Measurements from ENCODE around the gene SHMT1. TPM values are rescaled to one million over a fixed set of nuclear protein-coding genes. Genes with fewer than 3 reads are reported as not detected.

Gene SHMT1
- total RNA-seq, 2 donors from 2014 or later: 24.8 to 70.6 TPM

Other genes with a start within 250 kb of the SHMT1 start
- 100 to 1,000 TPM; 121 to 123 TPM for gene ALKBH5, start 179.7 kb downstream of the SHMT1 start, total RNA-seq
- 10 to 100 TPM; 16.6 to 23.0 TPM for gene LLGL1, start 137.9 kb downstream of the SHMT1 start, total RNA-seq
- 100 to 1,000 TPM; 247 to 285 TPM for gene FLII, start 104.8 kb downstream of the SHMT1 start, total RNA-seq
- gene MIEF2, start 102.9 kb downstream of the SHMT1 start, total RNA-seq: 1 to 10 TPM; 6.8 to 8.1 TPM
- gene TOP3A, start 48.6 kb downstream of the SHMT1 start, total RNA-seq: 100 to 1,000 TPM in 1 of 2 donors, 10 to 100 TPM in 1; 65.6 to 144 TPM
- 10 to 100 TPM; 29.1 to 32.1 TPM for gene SMCR8, start 48.3 kb downstream of the SHMT1 start, total RNA-seq
- gene EVPLL, start 14.2 kb upstream of the SHMT1 start, total RNA-seq: not detected
- gene LGALS9C, start 113.2 kb upstream of the SHMT1 start, total RNA-seq: under 1 TPM in 1 of 2 donors, not detected in 1; 0.38 TPM